Loucy (cell line): ENCODE measurements around the gene KATNAL1.

Source experiments
- H2AFZ ChIP-seq: fragments of 200-600 bp; sonication (generic); 2 replicates; pipeline ENCODE4 v1.6.0; 2016; ENCODE audit warnings: antibody characterized with exemption, mild to moderate bottlenecking, low read length, moderate library complexity
- H3F3A ChIP-seq: fragments of 200-600 bp; 2 replicates; pipeline ENCODE4 v1.6.0; 2016; ENCODE audit warnings: antibody characterized with exemption, low read depth, mild to moderate bottlenecking
- H3K27me3 ChIP-seq: fragments of 200-600 bp; sonication (generic); 2 replicates; pipeline ENCODE4 v1.6.1; 2014; ENCODE audit warnings: low read length, mild to moderate bottlenecking; ENCODE audit not compliant: insufficient read depth, poor library complexity, severe bottlenecking
- H3K36me3 ChIP-seq: fragments of 200-600 bp; sonication (generic); 2 replicates; pipeline ENCODE4 v1.6.1; 2016; ENCODE audit warnings: low read length; ENCODE audit not compliant: insufficient read depth
- H3K4me1 ChIP-seq: fragments of 200-600 bp; sonication (generic); 2 replicates; pipeline ENCODE4 v1.5.1; 2014; ENCODE audit warnings: low read length, mild to moderate bottlenecking; ENCODE audit not compliant: insufficient read depth, poor library complexity, severe bottlenecking
- H3K4me2 ChIP-seq: fragments of 200-600 bp; sonication (generic); 2 replicates; pipeline ENCODE4 v1.6.0; 2014; ENCODE audit warnings: antibody characterized with exemption, low read length, low read depth, mild to moderate bottlenecking; ENCODE audit not compliant: poor library complexity, severe bottlenecking
- H3K4me3 ChIP-seq: fragments of 200-600 bp; sonication (generic); 2 replicates; pipeline ENCODE4 v1.5.1; 2014; ENCODE audit warnings: low read length, mild to moderate bottlenecking, mixed read lengths; ENCODE audit not compliant: poor library complexity, severe bottlenecking
- H3K79me2 ChIP-seq: fragments of 200-600 bp; sonication (generic); 2 replicates; pipeline ENCODE4 v1.6.1; 2014; ENCODE audit warnings: low read length; ENCODE audit not compliant: insufficient read depth
- H3K9ac ChIP-seq: fragments of 200-600 bp; sonication (generic); 2 replicates; pipeline ENCODE4 v1.6.0; 2014; ENCODE audit warnings: mild to moderate bottlenecking, low read depth, low read length, moderate library complexity; ENCODE audit not compliant: poor library complexity, severe bottlenecking
- H3K9me2 ChIP-seq: fragments of 200-600 bp; sonication (generic); replicated peaks from 2 replicates; pipeline ENCODE4 v1.6.1; 2016; ENCODE audit warnings: low read depth, low read length, mixed read lengths
- H3K9me3 ChIP-seq: fragments of 200-600 bp; sonication (generic); 2 replicates; pipeline ENCODE4 v1.6.1; 2014; ENCODE audit warnings: mild to moderate bottlenecking, antibody characterized with exemption, low read length, low read depth; ENCODE audit not compliant: insufficient read depth
- H4K20me1 ChIP-seq: fragments of 200-600 bp; sonication (generic); 2 replicates; pipeline ENCODE4 v1.6.0; 2014; ENCODE audit warnings: antibody characterized with exemption, low read length, mild to moderate bottlenecking; ENCODE audit not compliant: insufficient read depth, poor library complexity, severe bottlenecking
- CTCF ChIP-seq: fragments of 200-600 bp; sonication (generic); conservative IDR thresholded peaks from 2 replicates; pipeline ENCODE4 v1.5.1; 2014; ENCODE audit warnings: mild to moderate bottlenecking, antibody characterized with exemption, low read length
- EZH2phosphoT487 ChIP-seq: fragments of 200-600 bp; IDR thresholded peaks from 2 replicates; pipeline ENCODE4 v1.6.1; 2018; ENCODE audit warnings: antibody characterized with exemption, mild to moderate bottlenecking, moderate library complexity, borderline replicate concordance

KATNAL1 gene

GRCh38 chr13:30337061-30337610 lies 29.8 kb upstream of the KATNAL1 start:
- H3K4me1 ChIP-seq, result peaks cover 9% of the 10 kb centered on the region
- TF ChIP-seq CTCF, result no peak
- no peak for TF ChIP-seq EZH2phosphoT487
- H3K4me2 ChIP-seq, result no peak overlapping the region

DNA sequence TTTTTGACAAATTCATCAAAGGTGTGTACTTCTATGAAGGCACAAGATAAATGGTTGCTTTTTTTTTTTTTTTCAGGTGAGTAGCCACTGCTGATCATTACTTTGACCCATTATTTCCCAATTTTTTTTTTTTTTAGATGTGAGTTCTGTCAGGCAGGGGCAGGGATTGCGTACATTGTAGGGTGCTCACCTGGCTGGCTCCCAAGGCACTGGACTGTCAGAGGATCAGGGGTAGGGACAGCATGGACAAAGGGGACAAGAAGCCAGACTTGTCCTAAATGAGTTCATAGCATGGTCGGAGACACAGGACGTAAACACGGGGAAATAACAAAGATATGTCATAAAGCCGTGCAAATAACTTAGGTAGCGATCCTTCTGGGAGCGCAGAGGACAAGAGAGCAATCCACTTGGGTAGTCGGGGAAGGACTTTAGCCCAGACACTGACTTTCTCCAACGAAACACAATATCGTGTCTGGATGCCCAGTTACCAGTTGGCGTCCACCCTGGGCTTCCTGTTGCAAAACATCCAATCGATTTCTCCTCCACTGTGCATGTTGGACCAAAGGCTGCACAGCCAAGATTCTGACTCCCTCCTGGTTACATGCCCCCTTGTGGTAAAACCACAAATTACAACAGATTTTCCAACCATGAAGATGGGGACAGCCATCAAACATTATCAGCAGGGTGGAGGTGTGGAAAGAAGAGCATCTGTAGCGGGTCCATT lies 27.5 kb upstream of the KATNAL1 start:
- Histone ChIP-seq H3K79me2 (no peaks in the 10 kb centered on the region), H3K27me3 (no peaks in the 10 kb centered on the region), H3K9me2 (no peaks in the 10 kb centered on the region), H3K9me3 (no peaks in the 10 kb centered on the region), H3F3A (no peaks in the 10 kb centered on the region), H3K4me2 (no peak overlapping the region), H3K4me1 (peaks cover 11% of the 10 kb centered on the region), H4K20me1 (peaks cover 3% of the 10 kb centered on the region), H2AFZ (no peak overlapping the region), H3K4me3 (no peak overlapping the region), H3K36me3 (peaks cover 23% of the 10 kb centered on the region; the same call in 1 of the 2 replicates), H3K9ac (no peak overlapping the region)
- TF ChIP-seq CTCF, result peak; percentile 81
- TF ChIP-seq EZH2phosphoT487, result no peak

More at GRCh38 chr13:30337061-30337610, 29.8 kb upstream of the KATNAL1 start:
- H3K79me2 ChIP-seq, result no peaks in the 10 kb centered on the region
- no peak overlapping the region for H2AFZ ChIP-seq
- no peaks in the 10 kb centered on the region for H3F3A ChIP-seq
- no peaks in the 10 kb centered on the region for H3K9me3 ChIP-seq
- peaks cover 3% of the 10 kb centered on the region for H4K20me1 ChIP-seq
- no peaks in the 10 kb centered on the region for H3K9me2 ChIP-seq
- H3K4me3 ChIP-seq, result no peak overlapping the region
- no peaks in the 10 kb centered on the region for H3K27me3 ChIP-seq
- no peak overlapping the region for H3K9ac ChIP-seq
- H3K36me3 ChIP-seq, result peaks cover 44% of the 10 kb centered on the region; the same call in 1 of the 2 replicates

DNA sequence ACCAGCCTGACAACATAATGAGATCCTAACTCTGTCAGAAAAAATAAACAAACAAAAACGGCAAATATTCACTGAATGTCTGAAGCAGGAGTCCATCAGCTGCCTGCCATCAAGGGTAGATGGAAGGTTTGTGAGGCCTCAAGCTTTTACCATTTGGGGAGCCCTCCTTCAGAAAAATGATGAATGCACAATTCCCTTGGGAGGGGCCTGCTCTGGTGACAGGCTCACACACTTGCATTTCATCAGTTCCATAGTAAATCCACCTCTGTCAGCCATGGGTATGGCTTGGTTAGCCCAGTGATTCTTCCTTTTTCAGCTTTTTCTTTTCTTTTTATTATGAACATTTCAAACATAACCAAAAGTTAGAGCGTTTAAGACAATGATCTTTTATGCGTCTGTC lies 26.3 kb upstream of the KATNAL1 start:
- no peak overlapping the region for H3K4me2 ChIP-seq
- H3K9ac ChIP-seq, result no peak overlapping the region
- H4K20me1 ChIP-seq, result peaks cover 3% of the 10 kb centered on the region
- peaks cover 19% of the 10 kb centered on the region for H3K4me1 ChIP-seq
- no peak overlapping the region for H3K4me3 ChIP-seq
- no peaks in the 10 kb centered on the region for H3K9me2 ChIP-seq
- H3K9me3 ChIP-seq, result no peaks in the 10 kb centered on the region
- TF ChIP-seq CTCF (no peak), EZH2phosphoT487 (no peak)
- no peaks in the 10 kb centered on the region for H3K27me3 ChIP-seq
- no peaks in the 10 kb centered on the region for H3K79me2 ChIP-seq
- H2AFZ ChIP-seq, result no peak overlapping the region
- no peaks in the 10 kb centered on the region for H3F3A ChIP-seq
- peaks cover 11% of the 10 kb centered on the region; the same call in 1 of the 2 replicates for H3K36me3 ChIP-seq
